Lung (tissue), 12 donors: Measurements from ENCODE around the gene LRRC55. TPM values are rescaled to one million over a fixed set of nuclear protein-coding genes. Genes with fewer than 3 reads are reported as not detected.

ENCODE experiments used
- ATAC-seq: fragments of 200-7000 bp; cut with Tn5 transposase; one replicate; pipeline ENCODE4 v1.9.1; 2020; ENCODE audit warnings: moderate number of reproducible peaks; ENCODE audit not compliant: insufficient read depth, low FRiP score
- DNase-seq, 3 donors: peaks; one replicate each; pipeline ENCODE4 v3.0.0-alpha.2; 2013 to 2017
- H3K27ac ChIP-seq, 2 donors: one replicate each; pipeline ENCODE4 v1.5.1; 2013; ENCODE audit warnings: mild to moderate bottlenecking in 2 of 2, moderate library complexity in 2 of 2, control low read depth in 1 of 2, inconsistent platforms in 1 of 2, low read depth in 1 of 2, low read length in 1 of 2
- H3K27me3 ChIP-seq, 3 donors: one replicate each; pipeline ENCODE4 v1.5.1; 2013; ENCODE audit warnings: low read length in 2 of 3; ENCODE audit not compliant: control insufficient read depth in 3 of 3, insufficient read depth in 3 of 3
- H3K36me3 ChIP-seq, 4 donors: one replicate each; pipeline ENCODE4 v1.5.1; 2013; ENCODE audit warnings: low read length in 4 of 4, mild to moderate bottlenecking in 1 of 4, moderate library complexity in 1 of 4; ENCODE audit not compliant: control insufficient read depth in 4 of 4, insufficient read depth in 4 of 4
- H3K4me1 ChIP-seq, 5 donors: one replicate each; pipeline ENCODE4 v1.5.1; 2013; ENCODE audit warnings: low read length in 5 of 5, mild to moderate bottlenecking in 2 of 5, moderate library complexity in 1 of 5; ENCODE audit not compliant: control insufficient read depth in 5 of 5, insufficient read depth in 5 of 5
- H3K4me3 ChIP-seq: one replicate; pipeline ENCODE4 v1.5.1; 2013; ENCODE audit warnings: mild to moderate bottlenecking, control low read depth, moderate library complexity
- H3K9ac ChIP-seq, 2 donors: one replicate each; pipeline ENCODE4 v1.5.1; 2013; ENCODE audit warnings: low read length in 2 of 2, control low read depth in 1 of 2; ENCODE audit not compliant: insufficient read depth in 1 of 2
- H3K9me3 ChIP-seq, 4 donors: one replicate each; pipeline ENCODE4 v1.5.1; 2013; ENCODE audit warnings: low read length in 3 of 4, mild to moderate bottlenecking in 1 of 4, moderate library complexity in 1 of 4; ENCODE audit not compliant: control insufficient read depth in 4 of 4, insufficient read depth in 3 of 4
- WGBS, 2 donors: extraction: QIAGEN DNeasy Blood & Tissue Kit; methylation state at CpG; one replicate each; pipeline ENCODE4 v1.1.7; 2013; 5-methylcytosine and 5-hydroxymethylcytosine counted together
- polyA plus RNA-seq, 2 donors: library from polyadenylated mRNA; stranded (reverse); fragments of 200-250 nt; gene quantifications; one replicate each; pipeline ENCODE4 v1.2.1, GENCODE V29; 2013
- total RNA-seq, 2 donors: library from RNA; depleted of rRNA in 1 of 2; stranded (reverse); fragments of >200 nt in 1 of 2; gene quantifications; one replicate each; pipeline ENCODE4 v1.2.1, GENCODE V29; 2014 to 2021
- TF ChIP-seq, protein P1 (sequence below): IDR thresholded peaks from 2 replicates; pipeline ENCODE4 v1.5.1; 2012; ENCODE audit warnings: mild to moderate bottlenecking; ENCODE audit errors: control extremely low read depth, extremely low read depth
- donor health status: control.
- donor health status: control.
- donor health status: Bipolar disorder and iron deficiency.
- donor health status: healthy.
- donor health status: DM: yes; HTN: yes; CAD: no.

The LRRC55 gene
- total and polyA plus RNA-seq, 4 donors = 0.02 to 2.9 (median 0.09) TPM

DNA sequence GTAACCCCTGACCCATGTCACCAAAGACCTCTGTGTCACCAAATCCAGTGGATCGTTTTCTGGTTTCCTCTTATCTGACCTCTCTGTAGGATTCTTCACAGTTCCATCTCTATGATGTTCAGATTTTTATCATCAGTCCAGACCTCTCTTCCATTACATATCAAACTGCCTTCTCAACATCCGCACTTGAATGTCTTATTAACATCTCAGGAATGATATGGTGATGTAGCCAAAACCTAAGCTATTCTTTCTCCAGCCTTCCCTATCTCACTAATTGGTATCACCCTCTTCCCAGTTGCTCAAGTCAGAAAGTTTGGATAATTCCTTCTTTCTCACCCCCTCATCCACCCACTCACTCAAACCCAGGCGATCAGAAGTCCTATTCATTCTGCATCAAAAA is 41.8 kb downstream of the LRRC55 start:
- TF ChIP-seq, protein P1, sequence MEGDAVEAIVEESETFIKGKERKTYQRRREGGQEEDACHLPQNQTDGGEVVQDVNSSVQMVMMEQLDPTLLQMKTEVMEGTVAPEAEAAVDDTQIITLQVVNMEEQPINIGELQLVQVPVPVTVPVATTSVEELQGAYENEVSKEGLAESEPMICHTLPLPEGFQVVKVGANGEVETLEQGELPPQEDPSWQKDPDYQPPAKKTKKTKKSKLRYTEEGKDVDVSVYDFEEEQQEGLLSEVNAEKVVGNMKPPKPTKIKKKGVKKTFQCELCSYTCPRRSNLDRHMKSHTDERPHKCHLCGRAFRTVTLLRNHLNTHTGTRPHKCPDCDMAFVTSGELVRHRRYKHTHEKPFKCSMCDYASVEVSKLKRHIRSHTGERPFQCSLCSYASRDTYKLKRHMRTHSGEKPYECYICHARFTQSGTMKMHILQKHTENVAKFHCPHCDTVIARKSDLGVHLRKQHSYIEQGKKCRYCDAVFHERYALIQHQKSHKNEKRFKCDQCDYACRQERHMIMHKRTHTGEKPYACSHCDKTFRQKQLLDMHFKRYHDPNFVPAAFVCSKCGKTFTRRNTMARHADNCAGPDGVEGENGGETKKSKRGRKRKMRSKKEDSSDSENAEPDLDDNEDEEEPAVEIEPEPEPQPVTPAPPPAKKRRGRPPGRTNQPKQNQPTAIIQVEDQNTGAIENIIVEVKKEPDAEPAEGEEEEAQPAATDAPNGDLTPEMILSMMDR = no peak
- no peak overlapping the region for H3K4me3 ChIP-seq
- no peak overlapping the region for H3K27ac ChIP-seq
- no peaks in the 10 kb centered on the region for H3K27me3 ChIP-seq
- H3K36me3 ChIP-seq = no peaks in the 10 kb centered on the region
- ATAC-seq (no peak), DNase-seq (no peak)
- 78 to 82% methylated on average over 3 of the region's 3 CpGs for WGBS, 2 donors
- H3K9me3 ChIP-seq = no peaks in the 10 kb centered on the region
- H3K9ac ChIP-seq = no peak overlapping the region
- peaks cover 0 to 8% (median 5%) of the 10 kb centered on the region in 5 donors for H3K4me1 ChIP-seq

- Histone ChIP-seq H3K4me1 (peaks cover 0 to 8% (median 4%) of the 10 kb centered on the region in 5 donors), H3K36me3 (no peaks in the 10 kb centered on the region), H3K27ac (no peak overlapping the region), H3K4me3 (no peak overlapping the region), H3K27me3 (no peaks in the 10 kb centered on the region), H3K9ac (no peak overlapping the region), H3K9me3 (no peaks in the 10 kb centered on the region)
- WGBS, 2 donors = 88 to 100% methylated on average over 2 of the region's 2 CpGs
- TF ChIP-seq, protein P1 = no peak
- ATAC-seq (no peak), DNase-seq (no peak)
Observed at GRCh38 chr11:57224128-57224527, 42.4 kb downstream of the LRRC55 start.

- DNase-seq (no peak), ATAC-seq (no peak)
- Histone ChIP-seq H3K9me3 (no peaks in the 10 kb centered on the region), H3K4me1 (peaks cover 0 to 8% (median under 1%) of the 10 kb centered on the region in 5 donors), H3K27ac (no peak overlapping the region), H3K4me3 (no peak overlapping the region), H3K27me3 (no peaks in the 10 kb centered on the region), H3K36me3 (no peaks in the 10 kb centered on the region), H3K9ac (no peak overlapping the region)
- TF ChIP-seq, protein P1 = no peak
Observed at GRCh38 chr11:57224537-57224936, 42.8 kb downstream of the LRRC55 start.

GRCh38 chr11:57228600-57228999 is 46.8 kb downstream of the LRRC55 start:
- H3K9me3 ChIP-seq = no peaks in the 10 kb centered on the region
- no peaks in the 10 kb centered on the region for H3K36me3 ChIP-seq
- peaks cover 0 to 9% (median under 1%) of the 10 kb centered on the region in 5 donors for H3K4me1 ChIP-seq
- no peak for ATAC-seq
- no peaks in the 10 kb centered on the region for H3K27me3 ChIP-seq
- H3K27ac ChIP-seq = no peak overlapping the region
- TF ChIP-seq, protein P1 = no peak
- WGBS, 2 donors = 76 to 77% methylated on average over 3 of the region's 3 CpGs
- no peak for DNase-seq
- no peak overlapping the region for H3K9ac ChIP-seq
- H3K4me3 ChIP-seq = no peak overlapping the region
